C4-2B (cell line): ENCODE data around the gene MARF1.
"Not testable (repeated sequence)": the region's sequence is repeated elsewhere in the genome, so short reads cannot be mapped to it uniquely, and the experiment has no call there.

Experiments
- H3K27ac ChIP-seq: fragments of 450-650 bp; 2 replicates; pipeline ENCODE4 v1.5.1; 2017
- CTCF ChIP-seq: fragments of 450-650 bp; conservative IDR thresholded peaks from 2 replicates; pipeline ENCODE4 v1.5.1; 2017; ENCODE audit warnings: mild to moderate bottlenecking
- ZFX ChIP-seq: fragments of 450-650 bp; IDR thresholded peaks from 2 replicates; pipeline ENCODE4 v1.6.1; 2017

The MARF1 gene

GRCh38 chr16:15665107-15665506, 22.2 kb upstream of the MARF1 start:
- H3K27ac ChIP-seq, result no peak overlapping the region
- TF ChIP-seq CTCF (no peak), ZFX (no peak)

GRCh38 chr16:15660203-15660601, 17.2 kb upstream of the MARF1 start:
- TF ChIP-seq CTCF (no peak), ZFX (no peak)
- H3K27ac ChIP-seq, result no peak overlapping the region

GRCh38 chr16:15658556-15658955, 15.6 kb upstream of the MARF1 start:
- TF ChIP-seq CTCF, result no peak
- TF ChIP-seq ZFX, result no peak
- no peak overlapping the region for H3K27ac ChIP-seq

- no peak for TF ChIP-seq ZFX
- TF ChIP-seq CTCF, result no peak
Observed at GRCh38 chr16:15658149-15658548, 15.2 kb upstream of the MARF1 start.

GRCh38 chr16:15655561-15655960, 12.6 kb upstream of the MARF1 start:
- not testable (repeated sequence) for H3K27ac ChIP-seq

More at GRCh38 chr16:15658149-15658548, 15.2 kb upstream of the MARF1 start:
- H3K27ac ChIP-seq, result no peak overlapping the region

GRCh38 chr16:15654591-15654990, 11.6 kb upstream of the MARF1 start:
- TF ChIP-seq ZFX (no peak), CTCF (no peak)
- no peak overlapping the region for H3K27ac ChIP-seq

GRCh38 chr16:15653227-15653626, 10.3 kb upstream of the MARF1 start:
- TF ChIP-seq CTCF, result no peak
- no peak for TF ChIP-seq ZFX
- no peak overlapping the region for H3K27ac ChIP-seq

- no peak for TF ChIP-seq ZFX
- TF ChIP-seq CTCF, result no peak
Observed at GRCh38 chr16:15652293-15653001, 9.5 kb upstream of the MARF1 start.

More at GRCh38 chr16:15652293-15653001, 9.5 kb upstream of the MARF1 start:
- H3K27ac ChIP-seq, result no peak overlapping the region
